ENCODE results near the gene ARF5.

ARF5 gene

GRCh38 chr7:127589896-127590295 lies 1.7 kb downstream of the ARF5 start:
- DNase-seq, result no peak

- DNase-seq, result no peak
Measured at GRCh38 chr7:127591189-127591588, 3.0 kb downstream of the ARF5 start.

DNA sequence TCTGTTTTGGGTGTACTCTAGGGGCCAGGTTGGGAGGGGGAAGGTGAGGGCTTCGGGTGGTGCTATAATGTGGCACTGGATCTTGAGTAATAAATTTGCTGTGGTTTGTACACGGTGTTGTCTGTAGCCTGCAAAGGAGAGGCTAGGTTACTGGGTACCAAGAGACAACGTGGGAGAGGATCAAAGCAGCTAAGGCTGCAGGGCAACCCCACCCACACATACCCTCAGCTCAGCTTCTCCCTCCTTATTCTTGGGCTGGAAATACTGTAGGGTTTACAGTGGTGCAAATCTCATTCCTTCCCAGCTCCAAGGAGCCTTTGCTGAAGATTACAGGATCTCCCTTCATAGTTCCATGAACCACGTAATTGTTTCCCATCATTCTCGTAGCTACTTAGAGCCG lies 3.4 kb downstream of the ARF5 start:
- DNase-seq, result no peak

- DNase-seq, result no peak
Measured at GRCh38 chr7:127592550-127592949, 4.3 kb downstream of the ARF5 start.

GRCh38 chr7:127594490-127594889 lies 6.3 kb downstream of the ARF5 start:
- no peak for DNase-seq

DNA sequence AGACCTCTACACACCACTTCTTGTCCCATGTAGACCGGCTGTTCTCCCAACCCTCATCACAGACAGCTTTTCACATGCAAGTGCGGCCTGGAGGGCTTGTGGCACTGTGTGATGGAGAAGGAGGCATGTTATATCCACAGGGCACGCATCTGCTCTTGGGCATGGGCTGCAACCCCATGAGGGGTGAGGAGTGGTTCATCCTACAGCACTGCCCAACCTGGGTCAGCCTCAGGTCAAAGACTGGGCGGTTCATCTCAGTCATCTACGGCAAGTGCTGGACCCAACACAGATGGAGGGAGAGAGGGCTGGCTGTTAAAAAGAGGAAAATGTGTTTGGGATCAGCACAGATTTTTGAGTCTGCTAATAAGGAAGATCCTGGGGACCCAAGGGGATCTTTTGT lies 7.5 kb downstream of the ARF5 start:
- DNase-seq, result no peak

GRCh38 chr7:127598318-127598717 lies 10.1 kb downstream of the ARF5 start:
- DNase-seq, result no peak

DNA sequence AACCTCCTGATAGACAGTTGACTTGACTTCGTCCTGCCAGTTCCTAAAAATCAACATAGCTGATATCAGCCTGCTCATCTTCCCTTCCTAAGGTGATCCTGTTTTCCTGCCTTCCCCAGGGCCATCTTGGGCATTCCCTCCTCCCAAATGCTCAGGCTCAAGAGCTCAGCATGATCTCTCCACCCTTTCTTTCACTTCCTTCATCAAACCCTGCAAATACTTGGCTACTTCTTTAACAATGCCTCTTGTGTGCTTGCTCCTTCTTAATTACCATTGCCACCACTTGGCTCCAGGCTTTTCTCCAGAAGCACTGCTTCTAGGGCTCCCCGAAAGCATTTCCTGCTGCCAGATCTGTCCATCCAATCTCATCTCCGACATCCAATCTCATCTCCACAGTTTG lies 12.7 kb downstream of the ARF5 start:
- no peak for DNase-seq

GRCh38 chr7:127608446-127608845 lies 20.2 kb downstream of the ARF5 start:
- DNase-seq, result no peak

- no peak for DNase-seq
Measured at GRCh38 chr7:127609297-127609696, 21.1 kb downstream of the ARF5 start.

- DNase-seq, result no peak
Measured at GRCh38 chr7:127612263-127612662, 24.1 kb downstream of the ARF5 start.

DNA sequence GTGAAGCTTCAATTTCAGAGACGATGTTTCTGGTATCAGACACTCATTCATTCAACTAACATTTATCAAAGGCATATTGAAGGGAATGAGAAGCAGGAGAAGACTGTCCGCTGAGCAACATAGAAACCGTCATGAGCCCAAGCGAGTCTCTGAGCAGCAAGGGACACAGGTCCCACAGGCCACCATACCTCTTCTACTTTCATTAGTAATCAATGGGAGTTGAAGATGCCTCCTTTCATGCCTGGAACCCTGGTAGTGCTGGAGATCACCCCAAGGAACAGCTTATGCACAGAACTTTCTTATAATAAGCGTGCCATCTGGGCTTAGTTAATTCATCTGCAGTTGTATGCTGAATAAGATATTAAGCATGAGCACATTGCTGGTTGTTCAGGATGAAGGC lies 28.5 kb downstream of the ARF5 start:
- DNase-seq, result no peak

- DNase-seq, result no peak
Measured at GRCh38 chr7:127618042-127618441, 29.8 kb downstream of the ARF5 start, which contains the start of gene PAX4. TSS of gene PAX4 (minus strand) at chr7:127618142. CDS start at chr7:127615928, 2,214 bp downstream.

DNA sequence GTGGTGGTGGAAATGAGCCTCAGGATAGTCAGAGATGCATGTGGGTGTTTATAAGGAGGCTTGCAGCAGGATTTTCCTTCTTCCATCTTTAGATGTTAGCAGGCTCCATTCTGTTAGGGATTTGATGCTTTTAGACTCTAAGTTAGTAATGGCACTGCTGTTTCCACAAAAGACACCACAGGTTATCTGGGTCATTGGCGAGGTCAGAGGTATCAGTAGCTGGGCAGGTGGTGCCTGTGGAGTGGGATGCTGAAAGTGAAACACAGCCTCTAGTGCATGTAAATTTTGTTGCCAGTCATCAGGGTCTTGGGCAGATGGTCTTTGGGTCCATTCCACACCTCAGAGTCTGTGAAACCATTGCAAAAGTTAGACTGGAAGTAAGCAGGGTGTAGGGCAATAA lies 30.6 kb downstream of the ARF5 start:
- no peak for DNase-seq

- DNase-seq, result no peak
Measured at GRCh38 chr7:127619681-127620405, 31.6 kb downstream of the ARF5 start.

DNA sequence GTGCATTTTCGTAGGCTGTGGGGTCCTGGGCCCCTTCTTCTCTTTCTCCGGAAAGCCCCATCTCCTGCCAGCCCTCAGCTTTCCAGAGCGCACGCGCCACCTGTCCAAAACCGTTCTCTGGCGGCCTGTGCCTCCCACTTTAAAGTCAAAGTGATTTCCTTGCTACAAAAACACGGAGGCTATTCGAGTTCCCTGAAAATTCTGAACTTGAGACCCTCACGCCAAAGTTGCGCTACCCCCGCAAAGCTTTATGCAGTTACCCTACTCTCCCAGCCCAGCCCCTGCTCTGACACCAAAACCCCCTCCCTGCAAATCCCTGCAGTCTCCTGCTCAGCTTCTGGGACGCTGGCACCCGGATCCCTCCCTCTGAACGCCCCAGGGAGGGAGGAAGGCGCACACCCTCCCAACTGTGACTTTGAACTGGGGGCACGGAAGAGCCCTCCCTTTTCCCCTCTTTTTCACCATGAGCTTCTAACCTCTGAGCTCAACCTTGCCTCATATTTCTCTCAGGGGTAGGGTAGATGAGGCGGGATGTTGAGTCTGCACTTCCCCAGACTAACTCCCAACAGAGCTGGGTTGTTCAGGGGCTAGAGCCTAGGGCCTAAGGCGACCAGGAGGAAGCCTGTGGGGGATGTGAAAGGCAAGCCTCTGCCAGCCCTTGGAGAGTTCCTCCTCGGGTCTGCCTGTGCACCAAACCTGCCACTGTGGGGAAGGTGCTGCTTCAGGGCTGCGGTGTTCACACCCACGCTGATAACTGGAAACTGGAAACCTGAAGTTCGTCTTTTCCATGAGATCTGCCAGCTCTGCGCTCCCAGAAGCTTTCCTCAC lies 32.4 kb downstream of the ARF5 start:
- DNase-seq, result no peak

GRCh38 chr7:127625331-127625730 lies 37.1 kb downstream of the ARF5 start:
- no peak for DNase-seq

GRCh38 chr7:127628445-127628844 lies 40.2 kb downstream of the ARF5 start:
- no peak for DNase-seq

DNA sequence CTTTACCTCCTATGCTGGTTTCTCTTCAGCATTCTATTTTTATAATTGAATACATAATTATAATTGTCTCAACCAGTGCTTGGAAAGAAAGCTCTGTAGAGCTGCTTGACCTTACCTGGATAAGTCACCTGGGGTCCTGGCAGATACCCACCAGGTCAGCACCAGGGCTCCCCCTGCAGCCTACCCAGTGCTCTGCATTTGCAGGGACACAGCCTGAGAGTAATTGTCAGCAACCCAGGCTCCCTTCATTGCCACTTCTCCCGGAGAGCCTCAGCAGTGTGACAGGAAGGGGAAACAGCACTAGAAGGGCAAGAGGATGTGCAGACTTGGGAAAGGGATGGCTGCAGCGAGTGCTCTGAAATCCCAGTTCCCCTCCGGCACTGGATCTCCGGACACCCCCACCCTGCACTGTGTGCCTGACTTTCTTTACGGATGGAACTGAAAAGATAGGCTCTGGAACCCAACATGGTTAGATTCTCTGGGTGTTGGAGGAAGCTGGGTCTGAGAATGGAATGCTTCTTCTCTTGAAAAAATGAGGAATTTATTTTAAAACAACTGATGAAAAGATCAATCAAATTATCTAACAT lies 41.1 kb downstream of the ARF5 start:
- DNase-seq, result peak in 1 of 4 experiments; percentile 17

- no peak for DNase-seq
Measured at GRCh38 chr7:127632276-127632910, 44.2 kb downstream of the ARF5 start.

DNA sequence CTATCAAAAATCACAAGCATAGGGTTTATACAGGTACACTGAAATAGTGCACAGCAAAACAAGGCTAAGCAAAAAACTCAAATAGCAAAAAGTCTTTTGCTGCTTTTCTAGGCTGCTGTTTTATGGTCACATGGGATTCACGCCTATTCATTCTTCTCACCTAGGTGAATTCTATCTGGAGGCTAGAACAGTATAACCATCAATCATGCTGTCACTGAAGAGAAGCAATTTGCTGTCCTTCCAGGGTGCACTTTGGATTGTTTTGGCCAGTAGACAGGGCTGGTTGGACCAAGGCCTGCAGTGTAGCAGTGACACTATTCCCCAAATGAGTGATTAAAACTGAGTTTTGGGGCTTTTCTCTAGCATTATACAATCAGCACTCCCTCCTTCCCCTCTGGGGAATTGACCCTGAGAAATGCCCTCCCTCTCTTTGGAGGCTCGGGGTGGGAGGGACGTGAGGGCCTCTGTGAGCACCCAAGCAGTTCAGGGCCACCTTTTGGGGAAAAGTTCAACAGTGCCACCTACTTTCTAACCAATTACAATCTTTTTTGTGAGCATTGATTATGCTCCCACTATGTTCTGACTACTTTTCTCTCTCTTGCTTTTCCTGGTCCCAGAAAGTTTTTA lies 47.6 kb downstream of the ARF5 start:
- DNase-seq, result no peak

DNA sequence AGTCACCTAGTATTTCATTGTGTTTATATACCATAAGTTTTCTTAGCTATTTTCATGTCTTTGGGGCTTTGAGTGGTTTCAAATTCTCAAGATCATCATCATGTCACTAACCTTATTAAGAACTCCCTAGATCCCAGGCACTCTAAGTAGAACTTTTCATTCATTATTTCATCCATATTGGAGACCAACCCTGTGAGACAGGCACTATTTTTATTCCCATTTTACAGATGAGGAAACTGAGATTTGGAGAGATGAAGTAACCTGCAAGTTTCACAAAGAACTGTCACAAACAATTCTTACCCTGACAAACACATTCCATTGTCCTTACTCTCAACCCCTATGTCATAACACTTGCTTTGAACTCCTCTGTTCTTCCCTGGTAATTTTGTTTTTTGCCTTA lies 50.0 kb downstream of the ARF5 start:
- DNase-seq, result no peak

Data from activated naive CD4-positive, alpha-beta T cell (primary cell).